Brain pericyte (primary cell): ENCODE data around the gene TIMP2.
"Not testable (repeated sequence)": the region's sequence is repeated elsewhere in the genome, so short reads cannot be mapped to it uniquely, and the experiment has no call there.

ENCODE experiments used
- DNase-seq: peaks from one replicate; pipeline ENCODE4 v3.0.0-alpha.2; 2012; ENCODE audit warnings: low read depth, low spot score

Gene TIMP2

DNA sequence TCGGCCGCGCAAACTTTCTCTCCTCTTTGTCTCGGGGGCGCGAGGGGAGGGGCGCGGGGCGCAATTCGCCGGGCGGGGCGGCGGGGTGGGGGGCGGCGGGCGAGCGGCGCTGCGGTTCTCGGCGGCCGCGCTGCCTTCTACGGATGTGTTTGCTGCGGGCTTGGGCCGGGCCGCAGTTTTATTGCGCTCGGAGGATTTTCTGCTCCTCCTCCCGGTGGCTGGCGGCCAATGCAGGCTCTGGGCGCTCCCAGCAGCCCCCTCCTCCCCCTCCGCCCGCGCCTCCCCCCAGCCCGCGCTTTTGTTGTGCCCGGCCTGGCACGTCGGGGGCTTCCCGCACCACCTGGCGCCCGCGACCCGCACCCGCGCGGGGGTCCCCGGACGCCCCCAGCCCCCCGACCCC lies at the start of gene TIMP2:
Gene TIMP2, minus strand, starts transcription at position 154 of the 400 bp plus-strand sequence. CDS start 299 bp downstream, outside the sequence.
- no peak for DNase-seq

DNA sequence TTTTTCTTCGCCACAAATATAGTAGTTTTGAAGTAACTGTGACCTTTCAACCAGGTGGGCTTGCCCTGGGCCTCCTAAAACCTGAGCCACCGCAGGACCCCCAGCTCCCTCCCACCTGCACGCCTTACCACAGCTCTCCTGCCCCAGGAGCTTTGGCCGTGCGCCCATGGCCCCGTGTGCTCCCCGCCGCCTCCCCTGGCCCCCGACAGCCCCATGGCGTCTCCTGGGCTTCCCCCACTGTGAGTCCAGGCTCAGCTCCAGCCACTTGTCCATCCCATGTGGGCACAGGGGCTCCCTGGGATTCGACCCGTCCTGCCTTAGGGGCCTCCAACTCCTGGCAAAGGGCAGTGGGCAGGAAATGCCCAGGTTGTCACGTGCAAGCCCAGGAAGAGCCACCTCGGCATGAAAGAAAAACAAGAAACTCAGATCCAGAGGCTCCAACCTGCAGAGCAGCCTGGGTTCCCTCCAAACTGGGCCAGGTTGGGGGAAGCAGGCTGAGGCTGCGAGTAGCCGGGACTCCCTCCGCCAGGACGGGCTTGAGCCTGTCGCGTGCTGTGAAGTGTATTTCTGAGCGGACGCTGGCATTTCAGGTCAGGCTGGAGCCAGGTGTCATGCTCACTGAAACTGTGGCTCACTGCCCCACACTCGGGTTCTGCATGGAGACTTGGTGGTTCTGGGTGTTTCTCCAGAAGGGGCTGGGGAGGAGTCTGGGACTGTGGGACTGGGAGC lies 48.8 kb upstream of the TIMP2 start:
- no peak for DNase-seq

DNA sequence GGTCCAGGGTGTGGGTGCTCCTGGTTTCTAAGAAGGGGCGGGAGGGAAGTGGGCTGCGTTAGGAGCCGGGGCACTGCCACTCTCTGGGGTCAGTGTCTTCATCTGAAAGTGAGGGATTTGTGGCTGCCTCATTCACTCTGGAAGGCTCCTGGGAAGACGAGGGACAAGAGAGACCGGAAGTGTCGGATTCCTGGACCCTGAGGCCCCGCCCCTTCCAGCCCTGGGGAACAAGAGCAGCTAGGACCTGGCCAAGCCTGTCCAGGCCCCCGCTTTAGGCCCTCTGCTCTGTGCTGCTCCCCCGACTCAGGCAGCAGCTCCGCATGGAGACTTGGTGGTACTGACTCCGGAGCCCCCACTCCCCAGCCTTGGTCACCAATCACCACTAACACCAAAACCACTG lies 48.0 kb upstream of the TIMP2 start:
- DNase-seq = no peak

GRCh38 chr17:78972507-78973105 lies 47.4 kb upstream of the TIMP2 start:
- DNase-seq = no peak

DNA sequence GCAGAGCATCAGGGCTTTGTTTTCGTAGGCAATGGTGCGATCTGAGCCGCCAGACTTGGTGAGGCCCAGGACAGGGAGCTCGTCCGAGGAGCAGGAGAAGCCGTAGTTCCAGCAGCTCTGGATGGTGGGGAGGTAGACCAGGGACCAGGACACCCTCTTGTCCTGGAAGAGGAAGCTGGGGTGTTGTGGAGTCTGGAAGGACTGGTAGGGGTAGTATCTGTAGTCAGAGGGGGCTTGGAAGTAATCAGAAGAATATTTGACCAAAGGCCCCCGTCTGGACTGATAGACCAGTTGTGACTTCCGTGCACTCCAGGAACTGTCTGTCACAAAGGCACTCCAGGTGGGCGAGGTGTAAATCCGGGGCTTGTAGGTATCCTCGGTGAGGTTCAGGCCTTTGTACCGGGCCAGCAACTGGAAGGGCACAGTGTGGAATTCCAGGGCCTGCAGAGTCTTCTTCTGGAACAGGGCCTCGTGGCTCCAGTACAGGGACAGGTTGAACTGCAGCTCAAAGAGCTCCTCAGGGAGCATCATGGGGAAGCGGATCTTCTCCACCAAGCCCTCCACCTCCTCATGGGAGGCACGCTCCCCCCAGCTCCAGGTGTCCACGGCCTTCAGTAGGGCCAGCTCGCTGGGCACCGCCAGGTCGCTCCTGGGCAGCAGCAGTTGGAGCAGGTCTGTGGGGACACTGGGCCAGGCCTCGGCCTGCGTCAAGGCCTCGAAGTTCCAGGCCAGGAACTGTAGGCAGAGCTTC lies 46.7 kb upstream of the TIMP2 start:
- no peak for DNase-seq

DNA sequence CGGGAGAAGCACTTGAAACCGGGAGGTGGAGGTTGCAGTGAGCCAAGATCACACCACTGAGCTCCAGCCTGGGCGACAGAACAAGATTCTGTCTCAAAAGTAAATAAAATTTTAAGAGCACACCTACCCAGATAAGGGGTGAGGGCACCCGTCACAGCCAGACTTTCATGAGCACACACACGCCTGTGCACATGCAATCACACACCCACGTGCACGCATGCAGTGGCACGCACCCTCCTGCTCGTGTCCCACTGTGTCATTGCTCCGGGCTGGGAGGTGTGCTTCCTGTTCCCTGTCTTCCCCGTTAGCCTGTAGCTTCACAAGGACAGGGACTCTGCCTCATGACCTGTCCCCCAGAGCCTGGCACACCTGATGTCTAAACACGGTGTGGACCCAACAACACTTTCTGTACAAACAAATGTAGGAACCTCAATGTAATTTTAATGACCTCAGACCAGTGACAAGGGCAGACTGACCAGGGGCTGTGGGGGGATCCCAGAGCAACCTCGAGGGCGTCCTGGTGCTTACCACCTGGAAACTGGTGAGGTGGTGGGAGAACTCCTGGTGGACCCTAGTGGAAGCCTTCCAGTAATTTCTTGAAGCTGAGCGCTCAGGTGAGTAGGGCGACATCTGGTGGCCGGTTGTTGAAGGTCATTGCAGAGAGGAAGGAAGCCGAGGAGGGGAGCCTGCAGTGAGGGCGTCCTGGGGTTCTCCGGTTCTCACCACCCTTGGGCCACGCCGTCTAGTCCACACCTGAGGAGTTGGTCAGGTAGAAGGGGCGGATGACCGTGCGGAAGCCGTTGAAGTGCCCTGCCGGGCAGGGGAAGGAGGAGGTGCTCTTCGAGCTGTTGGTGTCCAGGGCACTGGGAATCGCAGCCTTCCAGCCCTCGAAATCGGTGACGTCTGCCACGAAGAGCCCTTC lies 45.9 kb upstream of the TIMP2 start:
- no peak for DNase-seq

DNA sequence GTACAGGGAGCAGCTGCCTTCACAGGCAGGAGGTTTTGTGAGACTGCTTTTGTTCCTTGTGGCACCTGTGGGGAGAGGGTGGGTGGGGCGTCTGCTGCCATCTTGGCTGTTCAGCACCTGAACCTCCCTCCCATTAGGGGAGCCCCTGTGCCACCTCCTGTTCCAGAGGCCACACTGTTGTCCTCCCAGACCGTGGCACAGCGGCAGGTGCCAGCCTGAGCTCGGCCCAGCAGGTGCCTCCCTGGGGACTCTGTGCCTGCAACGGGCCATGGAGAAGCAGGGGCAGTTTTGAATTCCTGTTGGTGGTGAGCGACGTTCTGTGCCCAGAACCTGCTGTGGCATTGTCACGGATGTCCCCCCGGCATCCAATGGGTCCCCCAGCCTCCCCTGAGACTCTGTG lies 44.7 kb upstream of the TIMP2 start:
- DNase-seq = no peak

GRCh38 chr17:78967782-78968362 lies 42.7 kb upstream of the TIMP2 start:
- no peak for DNase-seq

DNA sequence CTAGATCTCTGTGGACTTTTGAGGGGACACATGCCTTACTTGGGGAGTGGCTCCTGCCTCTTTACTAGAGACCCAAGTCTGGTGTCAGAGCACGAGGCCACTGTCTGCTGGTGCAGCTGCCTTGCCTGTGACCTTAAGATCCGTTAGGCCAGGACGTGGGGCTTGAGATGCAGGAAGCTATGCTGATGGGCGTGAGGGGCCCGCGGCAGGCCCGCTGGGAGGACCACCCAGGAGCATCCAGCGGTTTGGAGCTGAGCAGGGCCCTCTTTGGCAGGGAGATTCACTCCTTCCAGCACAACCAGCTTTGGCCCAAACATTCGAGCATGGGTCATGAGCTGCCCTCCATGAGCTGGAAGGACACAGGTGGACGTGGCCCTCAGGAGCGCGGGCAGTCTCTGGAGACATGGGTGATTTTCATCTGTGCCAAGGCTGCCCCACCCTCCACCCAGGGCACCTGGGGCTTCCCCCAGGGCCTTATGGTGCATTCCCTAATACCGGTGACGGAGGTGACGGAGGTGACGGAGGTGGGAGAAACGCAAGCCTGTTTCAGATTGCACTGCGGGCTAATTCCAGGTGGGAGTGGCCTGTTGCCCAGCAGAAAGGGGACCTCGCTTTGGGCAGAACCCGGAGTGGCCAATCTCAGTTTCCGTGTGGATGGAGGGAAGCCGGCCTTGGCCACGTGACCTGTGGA lies 41.9 kb upstream of the TIMP2 start:
- no peak for DNase-seq

DNA sequence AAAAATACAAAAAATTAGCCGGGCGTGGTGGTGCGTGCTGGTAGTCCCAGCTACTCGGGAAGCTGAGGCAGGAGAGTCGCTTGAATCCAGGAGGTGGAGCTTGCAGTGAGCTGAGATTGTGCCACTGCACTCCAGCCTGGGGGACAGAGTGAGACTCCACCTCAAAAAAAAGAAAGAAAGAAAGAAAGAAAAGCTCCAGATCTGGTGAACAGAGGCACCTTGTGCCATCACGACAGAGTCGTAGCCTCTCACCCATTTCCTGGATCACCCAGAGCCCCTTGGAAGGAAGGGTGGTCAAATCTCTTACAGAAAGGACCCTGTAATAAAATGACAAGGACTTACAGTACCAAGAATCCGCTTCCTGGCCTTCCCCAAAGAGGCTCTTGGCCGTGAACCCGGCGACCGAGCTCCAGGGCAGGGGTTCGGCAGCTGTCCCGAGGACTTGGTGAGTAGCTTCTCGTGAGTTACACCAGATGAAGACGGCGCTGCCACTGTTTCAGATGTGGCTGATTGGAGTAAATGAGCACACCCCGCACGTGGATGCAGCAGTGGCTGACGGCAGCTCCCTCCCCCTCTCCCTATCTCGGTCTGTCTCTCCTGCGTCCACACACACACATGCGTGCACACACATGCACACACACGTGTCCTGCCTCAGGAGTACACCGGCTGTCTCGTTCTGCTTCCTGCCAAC lies 41.1 kb upstream of the TIMP2 start:
- no peak for DNase-seq

DNA sequence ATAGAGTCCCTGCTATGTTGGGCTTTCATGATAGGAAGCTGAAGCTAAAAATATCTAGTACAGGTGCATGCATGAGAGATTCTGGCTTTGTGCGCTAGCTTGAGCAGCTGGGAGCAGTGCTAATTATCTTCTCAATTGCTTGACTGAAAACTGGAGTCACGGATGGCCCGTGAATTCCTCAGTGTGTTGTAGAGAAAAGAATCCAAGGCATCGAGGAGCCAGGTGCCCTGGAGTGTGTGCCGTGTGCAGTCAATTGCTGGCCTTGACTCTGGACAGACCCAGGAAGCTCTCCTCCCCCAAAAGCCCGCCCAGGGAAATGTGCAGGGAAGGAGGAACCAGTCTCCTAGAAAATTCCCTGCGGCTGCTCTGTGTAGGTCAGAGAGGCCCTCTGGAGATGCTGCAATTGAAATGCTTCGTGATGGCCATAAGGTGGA lies 40.3 kb upstream of the TIMP2 start:
- no peak for DNase-seq

DNA sequence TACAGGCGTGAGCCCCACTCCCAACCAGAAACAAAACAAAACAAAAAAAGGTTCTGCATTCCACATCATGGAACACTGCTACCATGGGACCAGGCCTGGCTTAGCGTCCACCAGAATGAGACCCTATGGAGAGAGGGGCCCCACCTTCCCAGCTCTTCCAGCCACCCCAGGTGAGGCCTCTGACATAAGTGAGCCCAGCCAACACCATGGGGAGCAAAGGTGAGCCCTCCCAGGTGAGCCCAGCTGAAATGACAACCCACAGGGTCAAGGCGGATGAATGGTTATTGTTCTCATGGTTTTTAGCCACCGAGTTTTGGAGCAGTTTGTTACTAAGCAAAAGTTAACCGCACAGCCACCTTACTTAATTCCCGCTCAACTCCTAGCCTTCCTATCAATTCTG lies 38.2 kb upstream of the TIMP2 start:
- no peak for DNase-seq

DNA sequence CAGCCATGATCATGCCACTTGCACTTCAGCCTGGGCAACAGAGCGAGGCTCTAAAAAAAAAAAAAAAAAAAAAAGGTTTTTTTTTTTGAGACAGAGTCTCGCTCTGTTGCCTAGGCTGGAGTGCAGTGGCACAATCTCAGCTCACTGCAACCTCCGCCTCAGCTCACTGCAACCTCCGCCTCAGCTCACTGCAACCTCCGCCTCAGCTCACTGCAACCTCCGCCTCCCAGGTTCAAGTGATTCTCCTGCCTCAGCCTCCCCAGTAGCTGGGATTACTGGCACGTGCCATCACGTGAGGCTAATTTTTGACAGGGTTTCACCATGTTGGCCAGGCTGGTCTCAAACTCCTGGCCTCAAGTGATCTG lies 37.8 kb upstream of the TIMP2 start:
- not testable (repeated sequence) for DNase-seq

- no peak for DNase-seq
Observed at GRCh38 chr17:78962345-78962983, 37.3 kb upstream of the TIMP2 start.

DNA sequence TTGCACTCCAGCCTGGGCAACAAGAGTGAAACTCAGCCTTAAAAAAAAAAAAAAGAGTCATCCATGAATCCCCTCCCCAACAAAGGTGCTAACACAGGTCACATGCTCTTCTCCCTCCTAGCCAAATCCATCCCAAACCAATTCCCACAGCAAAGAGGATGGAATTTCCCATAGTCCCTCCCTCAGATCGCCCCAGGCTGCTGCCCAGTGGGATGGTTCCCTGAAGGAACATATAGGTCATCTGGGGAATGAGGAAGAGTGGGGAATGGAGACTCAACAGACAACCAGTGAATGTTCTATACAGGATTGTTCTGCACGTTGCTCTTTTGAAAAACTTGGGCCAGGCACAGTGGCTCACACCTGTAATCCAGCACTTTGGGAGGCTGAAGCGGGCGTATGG lies 36.4 kb upstream of the TIMP2 start:
- DNase-seq = no peak

- DNase-seq = no peak
Observed at GRCh38 chr17:78960928-78961327, 35.7 kb upstream of the TIMP2 start.

- no peak for DNase-seq
Observed at GRCh38 chr17:78959803-78960202, 34.6 kb upstream of the TIMP2 start.

DNA sequence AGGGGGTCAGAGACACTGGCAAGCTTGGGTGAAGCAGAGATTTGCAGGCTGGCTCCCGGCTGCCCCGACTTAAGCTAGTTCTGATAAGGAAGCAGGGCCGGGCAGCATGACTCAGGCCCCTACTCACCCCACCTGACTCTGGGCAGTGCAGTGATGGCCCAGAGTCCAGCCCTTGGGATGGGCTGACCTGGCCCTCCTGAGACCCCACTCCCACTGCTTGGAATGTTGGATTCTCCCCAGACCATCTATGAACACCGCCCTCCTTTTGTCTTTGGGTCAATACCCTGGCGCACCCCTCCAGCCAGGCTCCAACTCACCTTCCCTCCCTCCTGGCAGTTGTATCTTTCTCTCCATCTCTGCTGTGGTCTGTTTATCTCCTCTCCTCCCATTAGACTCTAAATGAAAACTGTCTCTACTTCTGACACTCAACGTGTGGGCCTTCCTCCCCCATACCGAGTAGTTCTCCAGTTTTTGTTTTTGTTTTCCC lies 33.5 kb upstream of the TIMP2 start:
- DNase-seq = no peak

DNA sequence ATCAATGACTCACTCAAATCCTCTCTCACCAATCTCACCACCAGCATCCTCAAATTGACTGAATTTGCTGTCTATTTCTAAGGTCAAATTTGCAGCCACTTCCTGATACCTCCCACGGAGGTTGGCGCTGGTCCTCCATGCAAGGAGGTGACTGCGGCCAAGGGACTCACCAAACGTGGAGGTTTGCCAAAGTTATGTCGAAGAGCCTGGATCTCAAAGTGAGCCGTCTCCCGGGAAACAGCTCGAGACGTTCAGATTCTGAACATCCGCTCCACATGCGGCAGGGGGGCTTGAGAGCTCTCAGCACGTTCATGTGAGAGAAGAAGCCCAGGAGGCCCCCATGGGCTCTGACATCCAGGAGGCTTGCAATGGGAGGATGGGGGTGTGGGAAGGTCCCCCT lies 31.9 kb upstream of the TIMP2 start:
- no peak for DNase-seq

DNA sequence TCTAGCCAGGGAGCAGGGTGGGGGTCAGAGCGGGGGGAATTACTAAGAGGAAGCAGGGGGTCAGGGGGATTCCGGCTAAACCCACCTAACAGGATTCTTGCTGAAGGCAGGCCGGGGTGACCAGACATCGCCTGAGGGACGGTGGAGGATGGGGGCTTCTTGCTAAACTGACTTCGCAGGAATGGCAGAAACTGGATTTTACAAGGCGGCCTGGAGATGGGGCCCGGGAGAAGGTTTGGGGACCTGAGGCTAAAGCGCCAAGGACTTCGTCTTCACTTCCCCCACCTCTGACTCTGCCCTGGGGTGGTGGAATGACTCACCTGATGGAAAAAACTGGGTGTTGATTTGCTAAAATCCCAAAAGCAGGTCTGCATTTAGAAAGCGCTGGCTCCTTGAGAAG lies 31.1 kb upstream of the TIMP2 start:
- no peak for DNase-seq
